ENCODE results near the gene NR2E3.

Gene NR2E3

GRCh38 chr15:71808311-71809020, 1.9 kb upstream of the NR2E3 start:
- Histone ChIP-seq H3K4me3 (ENCODE audit: low read length) (no peak overlapping the region), H3K27ac (ENCODE audit: low read depth, low read length) (no peak overlapping the region), H3K27me3 (ENCODE audit: insufficient read depth, low read length) (no peaks in the 10 kb centered on the region), H3K36me3 (ENCODE audit: insufficient read depth, low read length) (no peaks in the 10 kb centered on the region), H3K4me1 (ENCODE audit: insufficient read depth, low read length) (peaks cover 22% of the 10 kb centered on the region), H3K9ac (ENCODE audit: low read depth, low read length) (no peak overlapping the region), H3K9me3 (ENCODE audit: insufficient read depth, low read depth, low read length) (no peaks in the 10 kb centered on the region)
- WGBS = 90% methylated on average over 18 of the region's 18 CpGs

- no peak overlapping the region for H3K9ac ChIP-seq (ENCODE audit: low read depth, low read length)
- WGBS = 75% methylated on average over 7 of the region's 8 CpGs
- peaks cover 22% of the 10 kb centered on the region for H3K4me1 ChIP-seq (ENCODE audit: insufficient read depth, low read length)
Measured at GRCh38 chr15:71809346-71809745, 1.0 kb upstream of the NR2E3 start.

GRCh38 chr15:71811036-71811736, 832 bp downstream of the NR2E3 start:
- H3K27me3 ChIP-seq (ENCODE audit: insufficient read depth, low read length) = no peaks in the 10 kb centered on the region
- no peak overlapping the region for H3K9ac ChIP-seq (ENCODE audit: low read depth, low read length)
- no peaks in the 10 kb centered on the region for H3K9me3 ChIP-seq (ENCODE audit: insufficient read depth, low read depth, low read length)
- H3K36me3 ChIP-seq (ENCODE audit: insufficient read depth, low read length) = no peaks in the 10 kb centered on the region
- 89% methylated on average over 27 of the region's 27 CpGs for WGBS
- H3K27ac ChIP-seq (ENCODE audit: low read depth, low read length) = no peak overlapping the region
- H3K4me3 ChIP-seq (ENCODE audit: low read length) = no peak overlapping the region
- peaks cover 22% of the 10 kb centered on the region for H3K4me1 ChIP-seq (ENCODE audit: insufficient read depth, low read length)

More at GRCh38 chr15:71809346-71809745, 1.0 kb upstream of the NR2E3 start:
- H3K27ac ChIP-seq (ENCODE audit: low read depth, low read length) = no peak overlapping the region
- no peak overlapping the region for H3K4me3 ChIP-seq (ENCODE audit: low read length)
- H3K27me3 ChIP-seq (ENCODE audit: insufficient read depth, low read length) = no peaks in the 10 kb centered on the region
- H3K9me3 ChIP-seq (ENCODE audit: insufficient read depth, low read depth, low read length) = no peaks in the 10 kb centered on the region
- no peaks in the 10 kb centered on the region for H3K36me3 ChIP-seq (ENCODE audit: insufficient read depth, low read length)

GRCh38 chr15:71811752-71812735, 1.7 kb downstream of the NR2E3 start:
- H3K36me3 ChIP-seq (ENCODE audit: insufficient read depth, low read length) = no peaks in the 10 kb centered on the region
- no peaks in the 10 kb centered on the region for H3K9me3 ChIP-seq (ENCODE audit: insufficient read depth, low read depth, low read length)
- H3K4me1 ChIP-seq (ENCODE audit: insufficient read depth, low read length) = peaks cover 16% of the 10 kb centered on the region
- H3K27ac ChIP-seq (ENCODE audit: low read depth, low read length) = no peak overlapping the region
- no peak overlapping the region for H3K9ac ChIP-seq (ENCODE audit: low read depth, low read length)
- H3K4me3 ChIP-seq (ENCODE audit: low read length) = no peak overlapping the region
- 93% methylated on average over 38 of the region's 38 CpGs for WGBS
- H3K27me3 ChIP-seq (ENCODE audit: insufficient read depth, low read length) = no peaks in the 10 kb centered on the region

- no peaks in the 10 kb centered on the region for H3K9me3 ChIP-seq (ENCODE audit: insufficient read depth, low read depth, low read length)
- H3K36me3 ChIP-seq (ENCODE audit: insufficient read depth, low read length) = no peaks in the 10 kb centered on the region
- 94% methylated on average over 16 of the region's 16 CpGs for WGBS
- no peak overlapping the region for H3K9ac ChIP-seq (ENCODE audit: low read depth, low read length)
- no peak overlapping the region for H3K27ac ChIP-seq (ENCODE audit: low read depth, low read length)
- no peak overlapping the region for H3K4me3 ChIP-seq (ENCODE audit: low read length)
- no peaks in the 10 kb centered on the region for H3K27me3 ChIP-seq (ENCODE audit: insufficient read depth, low read length)
- H3K4me1 ChIP-seq (ENCODE audit: insufficient read depth, low read length) = peaks cover 5% of the 10 kb centered on the region; the same call in 1 of the 2 replicates
Measured at GRCh38 chr15:71812966-71813722, 2.8 kb downstream of the NR2E3 start.

- no peak overlapping the region for H3K9ac ChIP-seq (ENCODE audit: low read depth, low read length)
- 0 out of 2 replicates have a peak, but pooled peaks cover 2% of the 10 kb centered on the region for H3K4me1 ChIP-seq (ENCODE audit: insufficient read depth, low read length)
- H3K4me3 ChIP-seq (ENCODE audit: low read length) = no peak overlapping the region
- WGBS = 95% methylated on average over 9 of the region's 9 CpGs
- no peak overlapping the region for H3K27ac ChIP-seq (ENCODE audit: low read depth, low read length)
- H3K9me3 ChIP-seq (ENCODE audit: insufficient read depth, low read depth, low read length) = no peaks in the 10 kb centered on the region
- no peaks in the 10 kb centered on the region for H3K27me3 ChIP-seq (ENCODE audit: insufficient read depth, low read length)
- H3K36me3 ChIP-seq (ENCODE audit: insufficient read depth, low read length) = no peaks in the 10 kb centered on the region
Measured at GRCh38 chr15:71813723-71814470, 3.5 kb downstream of the NR2E3 start.

- Histone ChIP-seq H3K4me3 (ENCODE audit: low read length) (no peak overlapping the region), H3K9ac (ENCODE audit: low read depth, low read length) (no peak overlapping the region), H3K27me3 (ENCODE audit: insufficient read depth, low read length) (no peaks in the 10 kb centered on the region), H3K27ac (ENCODE audit: low read depth, low read length) (no peak overlapping the region), H3K9me3 (ENCODE audit: insufficient read depth, low read depth, low read length) (no peaks in the 10 kb centered on the region), H3K4me1 (ENCODE audit: insufficient read depth, low read length) (0 out of 2 replicates have a peak, but pooled peaks cover 2% of the 10 kb centered on the region), H3K36me3 (ENCODE audit: insufficient read depth, low read length) (no peaks in the 10 kb centered on the region)
- WGBS = 96% methylated on average over 2 of the region's 3 CpGs
Measured at GRCh38 chr15:71815301-71815700, 4.9 kb downstream of the NR2E3 start.

GRCh38 chr15:71817351-71817750, 7.0 kb downstream of the NR2E3 start:
- H3K4me1 ChIP-seq (ENCODE audit: insufficient read depth, low read length) = no peaks in the 10 kb centered on the region
- H3K36me3 ChIP-seq (ENCODE audit: insufficient read depth, low read length) = no peaks in the 10 kb centered on the region
- H3K27me3 ChIP-seq (ENCODE audit: insufficient read depth, low read length) = no peaks in the 10 kb centered on the region
- no peak overlapping the region for H3K27ac ChIP-seq (ENCODE audit: low read depth, low read length)
- H3K9ac ChIP-seq (ENCODE audit: low read depth, low read length) = no peak overlapping the region
- no peak overlapping the region for H3K4me3 ChIP-seq (ENCODE audit: low read length)
- WGBS = 97% methylated on average over 13 of the region's 13 CpGs
- peaks cover 12% of the 10 kb centered on the region; the same call in 1 of the 2 replicates for H3K9me3 ChIP-seq (ENCODE audit: insufficient read depth, low read depth, low read length)

GRCh38 chr15:71820127-71820526, 9.8 kb downstream of the NR2E3 start:
- Histone ChIP-seq H3K9me3 (ENCODE audit: insufficient read depth, low read depth, low read length) (peaks cover 14% of the 10 kb centered on the region; the same call in 1 of the 2 replicates), H3K4me3 (ENCODE audit: low read length) (no peak overlapping the region), H3K9ac (ENCODE audit: low read depth, low read length) (no peak overlapping the region), H3K4me1 (ENCODE audit: insufficient read depth, low read length) (no peaks in the 10 kb centered on the region), H3K36me3 (ENCODE audit: insufficient read depth, low read length) (0 out of 2 replicates have a peak, but pooled peaks cover under 1% of the 10 kb centered on the region), H3K27ac (ENCODE audit: low read depth, low read length) (no peak overlapping the region), H3K27me3 (ENCODE audit: insufficient read depth, low read length) (no peaks in the 10 kb centered on the region)
- 67% methylated on average over 1 of the region's 1 CpG for WGBS

Data from HUES64 (cell line).